Ishikawa (cell line): ENCODE results near the gene GNL2.

Source experiments
- CEBPB ChIP-seq: IDR thresholded peaks from 2 replicates; pipeline ENCODE4 v1.6.1; 2012
- CREB1 ChIP-seq: IDR thresholded peaks from 2 replicates; pipeline ENCODE4 v1.6.1; 2012; ENCODE audit warnings: low read depth
- EGR1 ChIP-seq: IDR thresholded peaks from 2 replicates; pipeline ENCODE4 v1.6.1; 2012
- EP300 ChIP-seq: IDR thresholded peaks from 2 replicates; pipeline ENCODE4 v1.6.1; 2012; ENCODE audit warnings: borderline replicate concordance
- FOXM1 ChIP-seq: IDR thresholded peaks from 2 replicates; pipeline ENCODE4 v1.6.1; 2012; ENCODE audit warnings: low read depth, borderline replicate concordance
- MAX ChIP-seq: IDR thresholded peaks from 2 replicates; pipeline ENCODE4 v1.6.1; 2012
- NFIC ChIP-seq: IDR thresholded peaks from 2 replicates; pipeline ENCODE4 v1.6.1; 2012
- RAD21 ChIP-seq: IDR thresholded peaks from 2 replicates; pipeline ENCODE4 v1.6.1; 2012; ENCODE audit warnings: low read depth
- REST ChIP-seq: IDR thresholded peaks from 2 replicates; pipeline ENCODE4 v1.6.1; 2012; ENCODE audit warnings: low read depth, mild to moderate bottlenecking
- TAF1 ChIP-seq: IDR thresholded peaks from 2 replicates; pipeline ENCODE4 v1.6.1; 2012; ENCODE audit warnings: low read depth, mild to moderate bottlenecking
- TCF12 ChIP-seq: IDR thresholded peaks from 2 replicates; pipeline ENCODE4 v1.6.1; 2012; ENCODE audit warnings: low read depth
- TEAD4 ChIP-seq: IDR thresholded peaks from 2 replicates; pipeline ENCODE4 v1.6.1; 2012
- YY1 ChIP-seq: IDR thresholded peaks from 2 replicates; pipeline ENCODE4 v1.6.1; 2012; ENCODE audit warnings: low read depth
- ZBTB7A ChIP-seq: IDR thresholded peaks from 2 replicates; pipeline ENCODE4 v1.6.1; 2012; ENCODE audit warnings: low read depth
- TF ChIP-seq, protein P1 (sequence below): IDR thresholded peaks from 2 replicates; pipeline ENCODE4 v1.6.1; 2012

GNL2 gene

GRCh38 chr1:37544530-37544929, 51.2 kb downstream of the GNL2 start:
- TF ChIP-seq FOXM1 (no peak), YY1 (no peak), TEAD4 (no peak), MAX (no peak), RAD21 (no peak), REST (no peak), ZBTB7A (no peak)
- TF ChIP-seq, protein P1, sequence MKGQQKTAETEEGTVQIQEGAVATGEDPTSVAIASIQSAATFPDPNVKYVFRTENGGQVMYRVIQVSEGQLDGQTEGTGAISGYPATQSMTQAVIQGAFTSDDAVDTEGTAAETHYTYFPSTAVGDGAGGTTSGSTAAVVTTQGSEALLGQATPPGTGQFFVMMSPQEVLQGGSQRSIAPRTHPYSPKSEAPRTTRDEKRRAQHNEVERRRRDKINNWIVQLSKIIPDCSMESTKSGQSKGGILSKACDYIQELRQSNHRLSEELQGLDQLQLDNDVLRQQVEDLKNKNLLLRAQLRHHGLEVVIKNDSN, result no peak

- TF ChIP-seq TAF1 (no peak), CREB1 (no peak), YY1 (no peak), TCF12 (no peak), RAD21 (no peak), MAX (no peak), NFIC (no peak), TEAD4 (no peak), EGR1 (no peak), REST (no peak), FOXM1 (no peak), EP300 (no peak), CEBPB (no peak), ZBTB7A (no peak)
- TF ChIP-seq, protein P1, result no peak
Observed at GRCh38 chr1:37540036-37540785, 55.5 kb downstream of the GNL2 start.

DNA sequence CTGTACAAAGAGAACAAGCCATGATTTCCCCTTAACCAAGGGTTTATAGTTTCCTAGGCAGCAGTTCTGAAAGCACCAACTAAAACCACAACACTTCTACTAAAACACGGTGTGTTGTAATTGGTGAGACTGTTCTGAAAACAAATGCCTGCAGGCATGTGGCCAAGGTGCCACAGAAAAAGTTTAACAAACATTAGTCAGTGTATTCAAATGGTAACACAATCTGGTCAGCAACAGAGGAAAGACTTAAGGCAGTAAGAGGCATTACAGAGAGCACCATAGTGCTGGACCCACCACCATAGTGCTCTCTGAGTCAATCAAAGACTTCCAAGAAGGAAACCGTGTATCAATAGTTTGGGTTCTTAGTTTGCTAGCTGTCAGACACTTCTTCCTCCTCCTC, 58.4 kb downstream of the GNL2 start:
- no peak for TF ChIP-seq REST
- TF ChIP-seq TEAD4, result no peak
- no peak for TF ChIP-seq FOXM1
- TF ChIP-seq NFIC, result no peak
- TF ChIP-seq TAF1, result no peak
- TF ChIP-seq, protein P1, result no peak
- TF ChIP-seq MAX, result no peak
- TF ChIP-seq RAD21, result no peak
- TF ChIP-seq CREB1, result no peak
- no peak for TF ChIP-seq EP300
- TF ChIP-seq ZBTB7A, result no peak
- TF ChIP-seq CEBPB, result no peak
- TF ChIP-seq YY1, result no peak
- TF ChIP-seq EGR1, result no peak
- no peak for TF ChIP-seq TCF12
